Fibroblast of the aortic adventitia (primary cell): ENCODE data around the gene PAQR7. TPM values are rescaled to one million over a fixed set of nuclear protein-coding genes. Genes with fewer than 3 reads are reported as not detected.

ENCODE experiments used
- DNase-seq: peaks from one replicate; pipeline ENCODE4 v3.0.0-alpha.2; 2010; ENCODE audit warnings: low read depth
- H3K4me3 ChIP-seq: 2 replicates; pipeline ENCODE4 v1.5.1; 2011; ENCODE audit warnings: low read depth, mild to moderate bottlenecking, control low read depth, low read length, moderate library complexity
- CTCF ChIP-seq: IDR thresholded peaks from 2 replicates; pipeline ENCODE4 v1.5.1; 2011; ENCODE audit warnings: mild to moderate bottlenecking, low read length, control low read depth, inconsistent platforms; ENCODE audit not compliant: insufficient read depth
- total RNA-seq: library from RNA; depleted of rRNA; stranded (reverse); fragments of >200 nt; gene quantifications from 2 replicates; pipeline ENCODE4 v1.2.3, GENCODE V29; 2012; ENCODE audit warnings: low replicate concordance

PAQR7 gene
- 2.8 and 6.9 TPM in 2 replicates for total RNA-seq

DNA sequence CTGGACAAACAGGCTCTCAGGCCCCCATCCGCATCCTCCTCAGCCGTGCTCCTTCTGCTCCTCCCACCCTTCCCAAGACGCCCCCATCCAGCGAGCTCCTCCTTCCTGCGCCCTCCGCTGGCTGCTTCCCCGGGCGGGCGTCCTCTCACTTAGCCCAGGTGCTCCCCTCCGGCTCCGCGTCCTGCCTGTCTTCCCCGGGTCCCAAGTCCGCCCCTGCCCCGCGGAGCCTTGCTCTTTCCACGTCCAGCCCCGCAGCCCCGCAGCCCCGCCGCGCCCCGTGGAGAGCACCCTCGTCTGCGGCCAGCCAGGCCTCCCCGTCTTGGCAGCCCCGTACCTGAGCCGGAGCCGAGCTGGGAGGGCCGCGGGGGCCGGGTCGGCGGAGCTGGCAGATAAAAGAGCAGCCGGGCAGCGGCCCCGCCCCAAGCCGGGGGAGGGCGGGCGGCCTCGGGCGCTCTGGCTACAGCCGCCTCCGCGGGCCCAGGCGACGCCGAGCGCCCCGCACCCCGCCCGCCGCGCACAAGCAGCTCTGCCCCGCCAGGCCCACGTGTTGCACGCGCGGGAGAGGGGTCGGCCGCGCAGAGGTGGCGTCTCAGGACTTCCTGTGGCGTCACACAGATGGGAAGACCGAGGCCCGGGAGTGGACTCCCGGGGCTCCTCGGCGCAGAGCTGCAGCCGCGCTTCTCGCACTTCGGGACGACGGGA, at the start of gene PAQR7:
PAQR7 (minus strand) TSS at position 555 of the 702 bp plus-strand sequence. CDS start 11,869 bp downstream, outside the sequence.
- TF ChIP-seq CTCF = no peak
- peak; percentile 59 for DNase-seq
- H3K4me3 ChIP-seq = peak within 1 kb of the TSS; percentile 72

DNA sequence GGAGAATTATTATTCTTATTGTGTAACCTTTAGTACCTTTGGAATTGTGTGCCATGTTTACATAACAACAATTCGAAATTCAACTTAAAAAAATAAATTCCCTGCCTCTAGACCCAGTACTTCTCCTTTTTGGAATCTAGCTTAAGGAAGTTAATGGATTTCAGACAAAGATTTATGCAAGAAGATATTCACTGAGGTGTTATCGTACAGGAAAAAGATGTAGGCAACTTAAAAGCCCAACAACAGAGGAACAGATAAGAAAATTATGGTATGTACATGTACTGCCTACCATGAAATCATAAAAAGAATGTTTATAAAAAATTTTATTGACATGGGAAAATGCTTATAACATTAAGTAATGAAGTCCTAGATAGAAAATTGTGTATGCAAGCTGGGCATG, 48.9 kb upstream of the PAQR7 start:
- DNase-seq = no peak
- no peak overlapping the region for H3K4me3 ChIP-seq
- TF ChIP-seq CTCF = no peak

GRCh38 chr1:25922971-25923552, 47.6 kb upstream of the PAQR7 start:
- TF ChIP-seq CTCF = no peak
- H3K4me3 ChIP-seq = peak overlapping the region; percentile 62
- DNase-seq = no peak

GRCh38 chr1:25922056-25922970, 46.8 kb upstream of the PAQR7 start:
- H3K4me3 ChIP-seq = peak overlapping the region; percentile 62
- no peak for TF ChIP-seq CTCF
- DNase-seq = no peak

DNA sequence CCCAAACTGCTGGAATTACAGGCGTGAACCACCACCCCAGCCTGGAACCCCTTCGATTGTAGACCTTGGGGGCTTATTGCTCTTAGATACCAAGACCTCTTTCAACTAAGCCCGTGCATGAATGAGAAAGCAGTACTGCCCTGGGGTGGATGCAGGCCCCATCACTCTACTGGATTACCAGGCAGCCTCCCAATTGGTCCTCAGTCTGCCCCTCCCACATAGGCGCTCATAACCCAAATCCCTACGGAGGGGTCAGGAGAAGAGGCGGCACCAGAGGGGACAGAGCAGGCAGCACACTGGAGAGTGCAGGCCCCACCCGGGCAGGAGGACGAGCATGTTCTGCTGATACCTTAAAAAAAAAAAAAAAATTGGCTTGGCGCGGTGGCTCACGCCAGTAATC, 43.1 kb upstream of the PAQR7 start:
- no peak overlapping the region for H3K4me3 ChIP-seq
- no peak for TF ChIP-seq CTCF
- DNase-seq = no peak

- no peak overlapping the region for H3K4me3 ChIP-seq
- no peak for TF ChIP-seq CTCF
- peak; percentile 53 for DNase-seq
These were observed 42.5 kb upstream of the PAQR7 start for GRCh38 chr1:25917996-25918395.
